HUES48 (cell line): Measurements from ENCODE around the gene DPH3.

Source experiments
- H3K27ac ChIP-seq: one replicate; pipeline ENCODE4 v1.7.0; 2013; ENCODE audit warnings: low read depth, low read length, inconsistent platforms
- H3K27me3 ChIP-seq: 2 replicates; pipeline ENCODE4 v1.6.1; 2013; ENCODE audit warnings: mild to moderate bottlenecking, low read length; ENCODE audit not compliant: control insufficient read depth, insufficient read depth
- H3K36me3 ChIP-seq: 2 replicates; pipeline ENCODE4 v1.6.1; 2013; ENCODE audit warnings: low read length; ENCODE audit not compliant: control insufficient read depth, insufficient read depth
- H3K4me1 ChIP-seq: 2 replicates; pipeline ENCODE4 v1.6.1; 2013; ENCODE audit warnings: mild to moderate bottlenecking, low read length; ENCODE audit not compliant: control insufficient read depth, insufficient read depth
- H3K4me3 ChIP-seq: 2 replicates; pipeline ENCODE4 v1.5.1; 2013; ENCODE audit warnings: mild to moderate bottlenecking, low read depth, low read length
- H3K9ac ChIP-seq: 2 replicates; pipeline ENCODE4 v1.6.1; 2013; ENCODE audit warnings: mild to moderate bottlenecking, low read depth, low read length, moderate library complexity
- H3K9me3 ChIP-seq: 2 replicates; pipeline ENCODE4 v1.6.1; 2013; ENCODE audit warnings: low read length; ENCODE audit not compliant: control insufficient read depth, insufficient read depth

Gene DPH3

DNA sequence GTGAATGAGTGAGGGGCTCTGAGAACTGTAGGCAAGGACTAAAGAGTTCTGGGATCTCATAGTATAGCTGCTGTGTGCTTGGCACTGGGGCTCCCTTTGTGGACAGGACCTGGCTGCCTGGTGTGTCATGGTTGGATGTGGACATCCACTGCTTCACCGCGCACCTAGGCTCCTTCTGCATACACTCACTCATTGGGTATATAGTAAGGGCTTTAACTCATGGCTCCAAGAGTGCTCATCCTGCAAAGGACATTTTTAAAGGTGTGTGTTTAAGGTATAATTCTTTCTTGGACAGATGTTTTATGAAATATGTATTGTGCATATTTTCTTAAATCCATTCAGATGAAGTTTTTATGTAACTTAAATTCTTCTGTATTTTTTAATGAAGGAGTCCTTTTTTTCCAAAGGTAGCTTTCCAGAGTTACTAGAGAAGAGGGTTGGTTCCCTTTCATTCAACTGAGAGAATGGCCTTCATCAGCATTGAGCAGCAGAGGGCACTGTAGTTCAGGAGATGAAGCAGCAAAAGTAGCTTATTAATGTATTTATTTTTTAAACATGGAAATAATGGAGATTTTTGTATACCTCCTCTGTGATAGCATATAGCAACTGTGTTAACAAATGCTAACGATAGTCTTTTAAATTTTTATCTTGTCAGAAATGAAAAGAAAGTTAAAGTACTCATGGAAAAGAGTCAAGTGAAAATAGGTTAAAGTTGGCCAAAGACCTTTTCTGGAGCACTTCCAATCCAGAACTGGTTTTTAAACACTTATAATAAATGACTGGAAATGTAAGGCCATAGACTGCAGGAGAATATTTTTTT, 25.5 kb upstream of the DPH3 start:
- no peaks in the 10 kb centered on the region for H3K27me3 ChIP-seq
- H3K27ac ChIP-seq: no peak overlapping the region
- H3K4me3 ChIP-seq: no peak overlapping the region
- no peaks in the 10 kb centered on the region for H3K9me3 ChIP-seq
- H3K4me1 ChIP-seq: no peaks in the 10 kb centered on the region
- H3K36me3 ChIP-seq: peaks cover 47% of the 10 kb centered on the region
- no peak overlapping the region for H3K9ac ChIP-seq

- H3K36me3 ChIP-seq: peaks cover 44% of the 10 kb centered on the region
- H3K4me1 ChIP-seq: no peaks in the 10 kb centered on the region
- H3K27ac ChIP-seq: no peak overlapping the region
- no peaks in the 10 kb centered on the region for H3K27me3 ChIP-seq
- H3K9ac ChIP-seq: no peak overlapping the region
- H3K9me3 ChIP-seq: no peaks in the 10 kb centered on the region
- H3K4me3 ChIP-seq: no peak overlapping the region
These were observed 24.6 kb upstream of the DPH3 start for GRCh38 chr3:16289144-16289889.

- no peaks in the 10 kb centered on the region for H3K27me3 ChIP-seq
- H3K27ac ChIP-seq: no peak overlapping the region
- H3K9me3 ChIP-seq: no peaks in the 10 kb centered on the region
- no peaks in the 10 kb centered on the region for H3K4me1 ChIP-seq
- H3K36me3 ChIP-seq: peaks cover 50% of the 10 kb centered on the region
- no peak overlapping the region for H3K4me3 ChIP-seq
- no peak overlapping the region for H3K9ac ChIP-seq
These were observed 23.9 kb upstream of the DPH3 start for GRCh38 chr3:16288664-16289063.

DNA sequence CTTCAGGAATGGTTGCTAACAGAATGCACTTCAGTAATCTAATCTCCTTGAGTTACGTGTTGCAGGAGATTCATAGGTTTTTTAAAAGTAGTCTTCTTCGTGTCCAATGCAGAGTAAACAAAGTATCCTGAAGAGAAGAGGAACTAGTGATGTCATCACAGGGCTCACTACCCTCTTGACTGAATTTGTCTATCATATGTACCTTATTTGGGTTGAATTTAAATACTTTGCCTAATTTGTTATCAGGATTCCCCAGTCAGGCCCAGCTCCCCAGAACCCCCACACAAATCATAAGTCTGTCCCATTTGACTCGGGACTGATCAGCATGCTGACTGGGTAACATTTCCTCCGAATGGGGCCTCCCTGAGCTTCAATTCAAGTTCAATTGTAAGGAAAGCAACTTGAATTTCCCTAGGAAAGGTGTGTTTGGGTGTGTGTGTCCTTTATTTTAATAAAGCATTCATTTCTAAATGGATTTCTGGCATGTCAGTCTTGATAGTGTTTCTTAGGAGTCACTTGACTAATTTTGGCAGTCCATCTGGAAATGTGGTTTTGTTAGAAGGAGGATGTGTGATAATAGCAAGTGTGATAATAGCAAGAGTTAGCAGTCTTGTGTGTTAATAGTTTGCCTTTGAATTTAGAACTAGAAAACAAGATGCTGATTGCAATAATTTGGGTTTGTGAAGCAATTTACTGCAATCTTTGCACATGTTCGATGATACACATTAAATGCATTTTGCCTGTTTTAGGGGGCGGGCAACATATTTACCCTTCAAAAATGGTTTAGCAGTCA, 22.2 kb upstream of the DPH3 start:
- Histone ChIP-seq H3K9ac (no peak overlapping the region), H3K4me1 (no peaks in the 10 kb centered on the region), H3K27me3 (no peaks in the 10 kb centered on the region), H3K4me3 (no peak overlapping the region), H3K36me3 (peaks cover 66% of the 10 kb centered on the region), H3K9me3 (no peaks in the 10 kb centered on the region), H3K27ac (no peak overlapping the region)

- Histone ChIP-seq H3K27ac (no peak overlapping the region), H3K36me3 (peaks cover 63% of the 10 kb centered on the region), H3K4me1 (no peaks in the 10 kb centered on the region), H3K9me3 (no peaks in the 10 kb centered on the region), H3K27me3 (no peaks in the 10 kb centered on the region), H3K9ac (no peak overlapping the region), H3K4me3 (no peak overlapping the region)
These were observed 21.4 kb upstream of the DPH3 start for GRCh38 chr3:16286161-16286560.

GRCh38 chr3:16284633-16285032, 19.9 kb upstream of the DPH3 start:
- Histone ChIP-seq H3K4me1 (no peaks in the 10 kb centered on the region), H3K27ac (no peak overlapping the region), H3K36me3 (peaks cover 66% of the 10 kb centered on the region), H3K27me3 (no peaks in the 10 kb centered on the region), H3K9ac (no peak overlapping the region), H3K9me3 (no peaks in the 10 kb centered on the region), H3K4me3 (no peak overlapping the region)

DNA sequence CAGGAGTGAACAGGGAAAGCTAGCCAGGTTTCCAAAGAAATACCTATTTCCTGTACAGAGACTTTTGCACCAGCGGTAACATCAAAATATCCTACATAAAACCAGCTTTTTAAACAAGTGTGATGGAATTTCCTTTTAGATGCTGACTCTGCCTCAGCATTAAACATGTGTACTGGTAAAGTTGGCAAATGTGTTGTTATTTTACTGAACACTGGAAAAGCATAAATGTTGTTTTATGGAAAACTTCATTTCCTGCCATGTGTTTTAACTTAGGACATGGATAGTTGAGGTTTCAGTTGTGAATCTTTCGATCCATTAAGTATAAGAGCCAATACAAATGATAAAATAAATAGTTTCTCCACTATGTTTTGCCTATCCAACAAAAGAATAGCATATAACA, 15.9 kb upstream of the DPH3 start:
- H3K4me1 ChIP-seq: no peaks in the 10 kb centered on the region
- peaks cover 55% of the 10 kb centered on the region for H3K36me3 ChIP-seq
- H3K4me3 ChIP-seq: no peak overlapping the region
- H3K27me3 ChIP-seq: no peaks in the 10 kb centered on the region
- H3K27ac ChIP-seq: no peak overlapping the region
- no peaks in the 10 kb centered on the region for H3K9me3 ChIP-seq
- no peak overlapping the region for H3K9ac ChIP-seq

GRCh38 chr3:16279010-16279801, 14.5 kb upstream of the DPH3 start:
- Histone ChIP-seq H3K27me3 (no peaks in the 10 kb centered on the region), H3K36me3 (peaks cover 65% of the 10 kb centered on the region), H3K27ac (no peak overlapping the region), H3K4me3 (no peak overlapping the region), H3K9me3 (no peaks in the 10 kb centered on the region), H3K9ac (no peak overlapping the region), H3K4me1 (no peaks in the 10 kb centered on the region)

DNA sequence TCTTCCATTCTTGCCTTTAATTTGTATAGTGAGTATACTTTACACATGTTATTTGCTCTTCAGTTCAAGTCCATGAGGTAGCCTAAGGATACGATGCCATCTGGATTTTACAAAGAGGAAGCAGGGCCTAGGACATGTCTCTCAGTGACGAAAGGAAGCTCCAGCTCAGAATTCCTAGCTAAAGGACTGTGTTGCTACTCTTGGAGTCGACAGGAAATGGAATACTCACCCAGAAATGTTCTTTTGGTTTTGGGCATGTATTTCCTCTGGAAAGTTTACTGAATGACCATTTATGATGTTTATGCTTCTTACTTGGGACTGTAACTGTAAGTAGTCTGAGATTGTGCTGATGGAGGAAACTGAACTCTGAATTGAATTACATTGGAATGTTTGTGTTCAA, 12.7 kb upstream of the DPH3 start:
- Histone ChIP-seq H3K27ac (no peak overlapping the region), H3K36me3 (peaks cover 65% of the 10 kb centered on the region), H3K4me1 (no peaks in the 10 kb centered on the region)

DNA sequence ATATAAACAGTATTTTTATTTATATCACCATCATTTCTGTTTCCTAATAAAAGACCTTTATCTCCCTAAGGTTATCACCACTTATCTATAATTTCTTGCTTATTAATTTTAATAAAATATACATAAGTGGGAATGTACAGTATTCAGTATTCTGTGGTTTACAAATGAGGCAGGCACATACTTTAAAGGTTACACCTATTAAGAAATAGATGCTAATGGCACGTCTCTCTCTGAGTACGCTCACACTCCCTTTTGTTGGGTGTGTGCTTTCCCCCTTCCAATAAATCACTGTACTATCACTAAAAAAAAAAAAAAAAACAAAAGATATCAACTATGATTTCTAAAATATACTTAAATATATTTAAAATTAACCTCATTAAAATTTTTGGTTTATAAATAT, 9.1 kb upstream of the DPH3 start:
- Histone ChIP-seq H3K4me1 (no peaks in the 10 kb centered on the region), H3K27ac (no peak overlapping the region), H3K9me3 (no peaks in the 10 kb centered on the region), H3K4me3 (no peak overlapping the region), H3K36me3 (peaks cover 85% of the 10 kb centered on the region), H3K9ac (no peak overlapping the region), H3K27me3 (no peaks in the 10 kb centered on the region)

More for the DNA sequence above, 12.7 kb upstream of the DPH3 start:
- no peaks in the 10 kb centered on the region for H3K27me3 ChIP-seq
- H3K9ac ChIP-seq: no peak overlapping the region
- H3K9me3 ChIP-seq: no peaks in the 10 kb centered on the region
- no peak overlapping the region for H3K4me3 ChIP-seq
